Karpas-422 (cell line): ENCODE measurements around the gene OVCH1. TPM values are rescaled to one million over a fixed set of nuclear protein-coding genes. Genes with fewer than 3 reads are reported as not detected.

Source experiments
- DNase-seq: peaks from one replicate; pipeline ENCODE4 v3.0.0-alpha.2; 2015
- H2AFZ ChIP-seq: fragments of 200-600 bp; sonication (generic); 2 replicates; pipeline ENCODE4 v1.6.1; 2014; ENCODE audit warnings: antibody characterized with exemption, low read length, mixed read lengths
- H3K27ac ChIP-seq: fragments of 200-600 bp; sonication (generic); 2 replicates; pipeline ENCODE4 v1.5.1; 2014; ENCODE audit warnings: mild to moderate bottlenecking, low read length, moderate library complexity
- H3K27me3 ChIP-seq: fragments of 200-600 bp; sonication (generic); 2 replicates; pipeline ENCODE4 v1.6.1; 2014; ENCODE audit warnings: low read length, mixed read lengths
- H3K36me3 ChIP-seq: fragments of 200-600 bp; sonication (generic); 2 replicates; pipeline ENCODE4 v1.6.1; 2014; ENCODE audit warnings: low read length, mixed read lengths; ENCODE audit not compliant: insufficient read depth
- H3K4me1 ChIP-seq: fragments of 200-600 bp; sonication (generic); 2 replicates; pipeline ENCODE4 v1.6.1; 2014; ENCODE audit warnings: mild to moderate bottlenecking, low read length, mixed read lengths
- H3K4me2 ChIP-seq: fragments of 200-600 bp; sonication (generic); 2 replicates; pipeline ENCODE4 v1.6.1; 2014; ENCODE audit warnings: low read length, low read depth, mild to moderate bottlenecking; ENCODE audit not compliant: poor library complexity, severe bottlenecking
- H3K4me3 ChIP-seq: fragments of 200-600 bp; sonication (generic); 2 replicates; pipeline ENCODE4 v1.5.1; 2014; ENCODE audit warnings: mild to moderate bottlenecking, antibody characterized with exemption, low read length, mixed read lengths
- H3K79me2 ChIP-seq: fragments of 200-600 bp; sonication (generic); 2 replicates; pipeline ENCODE4 v1.6.1; 2014; ENCODE audit warnings: mild to moderate bottlenecking, low read length, mixed read lengths
- H3K9ac ChIP-seq: fragments of 200-600 bp; sonication (generic); 2 replicates; pipeline ENCODE4 v1.6.0; 2014; ENCODE audit warnings: low read length
- H3K9me2 ChIP-seq: fragments of 200-600 bp; sonication (generic), shearing (Covaris generic); replicated peaks from 2 replicates; pipeline ENCODE4 v1.6.0; 2014; ENCODE audit warnings: mild to moderate bottlenecking, low read length, moderate library complexity; ENCODE audit not compliant: insufficient read depth
- H3K9me3 ChIP-seq: fragments of 300-700, 200-600 bp; sonication (generic); 2 replicates; pipeline ENCODE4 v1.6.1; 2014; ENCODE audit warnings: low read length, mixed read lengths
- H4K20me1 ChIP-seq: fragments of 200-600 bp; sonication (generic); 2 replicates; pipeline ENCODE4 v1.6.1; 2014; ENCODE audit warnings: mild to moderate bottlenecking, antibody characterized with exemption, low read length, low read depth; ENCODE audit not compliant: insufficient read depth
- total RNA-seq: library from RNA; depleted of rRNA; stranded (reverse); fragments of >200 nt; shearing (Covaris generic); gene quantifications from 2 replicates; pipeline ENCODE4 v1.2.3, GENCODE V29; 2014; ENCODE audit warnings: low replicate concordance

OVCH1 gene
- total RNA-seq, 1 experiment from 2014 or later = not detected

GRCh38 chr12:29517264-29517663 is 19.8 kb upstream of the OVCH1 start:
- no peaks in the 10 kb centered on the region for H4K20me1 ChIP-seq
- no peaks in the 10 kb centered on the region for H3K9me2 ChIP-seq
- no peak overlapping the region for H3K4me3 ChIP-seq
- H3K4me2 ChIP-seq = no peak overlapping the region
- no peaks in the 10 kb centered on the region for H3K27me3 ChIP-seq
- no peak overlapping the region for H3K27ac ChIP-seq
- no peaks in the 10 kb centered on the region for H3K36me3 ChIP-seq
- H3K9ac ChIP-seq = no peak overlapping the region
- no peak overlapping the region for H2AFZ ChIP-seq
- H3K9me3 ChIP-seq = no peaks in the 10 kb centered on the region
- H3K4me1 ChIP-seq = no peaks in the 10 kb centered on the region
- peak; percentile 46 for DNase-seq
- no peaks in the 10 kb centered on the region for H3K79me2 ChIP-seq

DNA sequence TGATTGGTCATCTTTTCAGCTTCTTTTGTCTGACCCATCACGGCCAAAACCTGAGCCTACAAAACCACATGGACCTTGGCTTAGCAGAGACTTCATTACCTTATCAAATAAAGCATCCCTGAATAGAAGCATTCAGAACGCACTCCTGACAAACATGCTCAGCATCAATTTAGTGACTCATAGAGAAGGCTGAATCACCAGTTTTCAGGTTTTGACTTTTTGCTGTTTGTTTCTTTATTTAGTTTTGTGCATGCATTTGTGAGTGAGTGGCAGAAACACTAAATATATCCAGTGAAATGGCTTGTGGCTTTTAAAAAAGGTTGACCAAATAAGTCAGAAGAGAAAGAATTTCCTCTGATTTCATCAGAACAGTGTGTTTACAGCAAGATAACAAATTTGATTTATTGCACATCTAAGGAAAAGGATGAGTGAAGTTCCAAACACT is 19.0 kb upstream of the OVCH1 start:
- Histone ChIP-seq H2AFZ (no peak overlapping the region), H3K9ac (no peak overlapping the region), H3K27ac (no peak overlapping the region), H4K20me1 (no peaks in the 10 kb centered on the region), H3K4me2 (no peak overlapping the region), H3K27me3 (no peaks in the 10 kb centered on the region), H3K9me2 (no peaks in the 10 kb centered on the region), H3K79me2 (no peaks in the 10 kb centered on the region), H3K4me3 (no peak overlapping the region), H3K4me1 (no peaks in the 10 kb centered on the region), H3K36me3 (no peaks in the 10 kb centered on the region), H3K9me3 (no peaks in the 10 kb centered on the region)
- no peak for DNase-seq

DNA sequence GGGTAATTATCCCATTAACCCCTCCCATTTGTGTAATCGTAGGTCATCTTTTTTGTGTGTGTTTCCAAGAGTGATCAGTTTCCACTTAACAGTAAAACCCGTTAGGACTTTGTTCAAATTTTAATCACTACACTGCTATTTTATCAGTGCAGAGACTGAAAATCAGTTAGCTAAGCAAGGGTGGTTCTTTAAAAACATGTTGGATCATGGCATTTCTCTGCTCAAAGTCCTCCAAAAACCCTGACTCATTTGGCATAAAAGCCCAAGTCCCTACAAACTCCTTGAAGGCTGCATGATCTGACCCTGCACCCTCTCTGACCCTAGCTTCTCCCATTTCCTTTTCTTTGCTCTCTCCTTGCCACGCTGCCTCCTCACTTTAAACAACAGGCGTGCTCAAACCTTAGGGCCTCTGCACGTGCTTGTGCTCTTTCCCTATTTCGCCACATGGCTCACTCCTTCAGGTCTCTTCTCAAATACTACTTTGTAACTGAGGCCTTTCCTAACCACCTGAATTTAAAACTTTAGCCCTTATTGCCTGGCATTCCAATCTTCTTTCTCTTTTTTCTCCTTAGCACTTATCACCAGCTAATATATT is 13.2 kb upstream of the OVCH1 start:
- Histone ChIP-seq H2AFZ (no peak overlapping the region), H3K79me2 (no peaks in the 10 kb centered on the region), H3K4me2 (no peak overlapping the region), H3K9me3 (no peaks in the 10 kb centered on the region), H3K27ac (no peak overlapping the region), H3K27me3 (no peaks in the 10 kb centered on the region), H3K4me3 (no peak overlapping the region), H3K9me2 (no peaks in the 10 kb centered on the region), H3K4me1 (no peaks in the 10 kb centered on the region), H3K36me3 (no peaks in the 10 kb centered on the region), H4K20me1 (no peaks in the 10 kb centered on the region), H3K9ac (no peak overlapping the region)
- DNase-seq = no peak

DNA sequence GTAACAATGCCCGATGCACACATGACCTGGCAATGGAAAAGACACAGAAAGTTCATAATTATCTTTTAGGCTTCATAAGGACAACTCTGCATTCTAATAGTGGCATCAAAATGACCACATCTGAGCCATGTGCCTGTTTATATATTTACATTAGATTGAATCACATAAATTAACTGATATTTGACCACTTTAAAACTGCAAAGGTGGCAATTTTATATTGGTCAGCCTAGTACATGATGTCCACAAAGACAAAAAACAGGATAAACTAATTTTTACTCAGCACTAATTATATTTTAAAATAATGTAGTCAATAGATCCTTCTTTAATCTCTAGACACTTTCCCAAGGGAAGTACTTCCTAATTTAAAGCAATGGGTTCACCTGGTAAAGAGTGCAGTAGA is 12.0 kb upstream of the OVCH1 start:
- Histone ChIP-seq H3K4me3 (no peak overlapping the region), H3K9me3 (no peaks in the 10 kb centered on the region), H3K36me3 (no peaks in the 10 kb centered on the region), H3K79me2 (no peaks in the 10 kb centered on the region), H3K9ac (no peak overlapping the region), H3K9me2 (no peaks in the 10 kb centered on the region), H3K4me1 (no peaks in the 10 kb centered on the region), H4K20me1 (no peaks in the 10 kb centered on the region), H2AFZ (no peak overlapping the region), H3K4me2 (no peak overlapping the region), H3K27me3 (no peaks in the 10 kb centered on the region), H3K27ac (no peak overlapping the region)
- no peak for DNase-seq

DNA sequence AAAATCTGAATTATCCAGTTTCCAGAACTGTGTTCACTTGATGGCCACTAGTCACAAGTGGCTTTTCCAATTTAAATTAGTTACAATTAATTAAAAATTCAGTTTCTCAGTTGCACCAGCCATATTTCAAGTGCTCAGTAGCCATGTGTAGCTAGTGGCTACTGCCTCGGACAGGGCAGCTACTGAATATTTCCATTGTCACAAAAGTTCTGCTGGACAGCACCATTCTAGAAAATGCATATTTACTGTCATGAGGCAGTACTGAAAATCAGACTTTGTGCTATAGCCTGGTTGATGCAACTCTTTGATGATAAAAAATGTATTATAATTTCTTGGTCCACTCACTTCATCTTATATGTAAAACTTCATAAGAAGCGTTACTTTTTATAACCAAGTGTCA is 11.5 kb upstream of the OVCH1 start:
- no peak overlapping the region for H3K4me3 ChIP-seq
- no peaks in the 10 kb centered on the region for H3K36me3 ChIP-seq
- H3K9ac ChIP-seq = no peak overlapping the region
- no peak overlapping the region for H3K4me2 ChIP-seq
- no peaks in the 10 kb centered on the region for H3K4me1 ChIP-seq
- no peaks in the 10 kb centered on the region for H3K9me3 ChIP-seq
- H4K20me1 ChIP-seq = no peaks in the 10 kb centered on the region
- no peaks in the 10 kb centered on the region for H3K27me3 ChIP-seq
- no peaks in the 10 kb centered on the region for H3K9me2 ChIP-seq
- no peaks in the 10 kb centered on the region for H3K79me2 ChIP-seq
- no peak overlapping the region for H3K27ac ChIP-seq
- H2AFZ ChIP-seq = no peak overlapping the region
- no peak for DNase-seq

DNA sequence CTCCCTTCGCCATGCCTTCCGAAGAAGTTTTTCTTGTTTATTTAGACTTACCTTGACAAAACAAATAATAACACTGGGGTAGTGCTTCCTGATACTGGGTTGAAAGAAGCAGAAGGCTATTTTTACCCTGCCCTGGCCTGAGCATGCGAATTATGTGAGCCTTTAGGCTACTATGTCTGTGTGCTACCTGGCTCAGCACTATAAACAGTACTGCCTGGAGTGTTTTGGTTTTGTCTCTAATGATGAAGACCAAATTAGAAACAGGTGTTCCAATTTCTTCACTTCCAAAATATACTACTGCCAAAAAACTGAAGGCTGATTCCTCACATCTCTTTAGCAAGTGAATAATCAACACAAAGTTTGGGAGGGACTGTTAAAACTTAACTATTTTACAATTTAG is 7.6 kb upstream of the OVCH1 start:
- H3K9ac ChIP-seq = no peak overlapping the region
- H3K9me2 ChIP-seq = no peaks in the 10 kb centered on the region

DNA sequence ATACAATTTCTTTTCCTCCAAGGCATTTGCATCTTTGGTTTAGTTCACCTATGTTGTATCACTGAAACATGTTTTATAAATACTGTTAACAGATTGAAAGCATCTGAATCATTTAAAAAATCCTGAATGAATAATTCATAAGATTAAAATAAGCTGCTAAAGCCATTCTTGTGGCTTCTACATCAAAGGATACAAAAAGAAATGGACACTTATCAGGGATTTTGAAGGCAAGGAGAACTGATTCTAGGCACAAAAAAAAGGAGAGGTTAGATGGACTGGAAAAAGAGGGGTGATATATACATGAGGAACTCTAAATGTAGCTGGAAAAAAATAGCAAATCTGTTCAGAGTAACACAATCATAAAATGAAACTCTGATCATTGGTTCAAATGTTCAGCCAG is 5.8 kb upstream of the OVCH1 start:
- DNase-seq = no peak
- H3K9me2 ChIP-seq = no peaks in the 10 kb centered on the region
- no peak overlapping the region for H3K27ac ChIP-seq
- no peak overlapping the region for H3K4me3 ChIP-seq
- no peak overlapping the region for H3K9ac ChIP-seq
- H3K79me2 ChIP-seq = no peaks in the 10 kb centered on the region
- H3K4me1 ChIP-seq = peaks cover 4% of the 10 kb centered on the region; the same call in 1 of the 2 replicates
- H3K9me3 ChIP-seq = no peaks in the 10 kb centered on the region
- H2AFZ ChIP-seq = no peak overlapping the region
- no peaks in the 10 kb centered on the region for H4K20me1 ChIP-seq
- H3K36me3 ChIP-seq = no peaks in the 10 kb centered on the region
- no peaks in the 10 kb centered on the region for H3K27me3 ChIP-seq
- no peak overlapping the region for H3K4me2 ChIP-seq

More for the DNA sequence above, 7.6 kb upstream of the OVCH1 start:
- H3K4me3 ChIP-seq = no peak overlapping the region
- H3K27me3 ChIP-seq = no peaks in the 10 kb centered on the region
- no peaks in the 10 kb centered on the region for H3K79me2 ChIP-seq
- DNase-seq = no peak
- no peak overlapping the region for H3K27ac ChIP-seq
- H3K4me2 ChIP-seq = no peak overlapping the region
- H3K36me3 ChIP-seq = no peaks in the 10 kb centered on the region
- peaks cover 4% of the 10 kb centered on the region; the same call in 1 of the 2 replicates for H3K4me1 ChIP-seq
- H4K20me1 ChIP-seq = no peaks in the 10 kb centered on the region
- H3K9me3 ChIP-seq = no peaks in the 10 kb centered on the region
- no peak overlapping the region for H2AFZ ChIP-seq

DNA sequence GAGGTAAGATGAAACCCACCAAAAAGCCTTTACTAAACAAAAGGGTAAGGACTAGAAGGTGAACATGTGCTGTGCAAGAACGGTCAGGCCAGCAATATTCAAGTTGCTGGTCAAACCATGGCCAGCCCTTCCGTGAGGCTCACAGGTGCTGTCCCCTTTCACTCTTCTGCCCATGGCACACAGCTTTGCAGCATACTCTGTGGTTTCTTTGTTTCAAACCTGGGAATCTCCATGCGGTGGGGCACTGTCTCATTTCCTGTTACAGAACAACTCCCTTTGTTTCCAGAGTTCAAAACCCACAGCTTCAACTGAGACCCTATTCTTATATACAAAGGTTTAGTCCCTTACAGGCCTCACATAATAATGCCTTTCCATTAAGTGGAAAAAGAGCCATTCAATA is 1.7 kb upstream of the OVCH1 start:
- H4K20me1 ChIP-seq = no peaks in the 10 kb centered on the region
- DNase-seq = no peak
- H3K27ac ChIP-seq = no peak overlapping the region
- peaks cover 4% of the 10 kb centered on the region; the same call in 1 of the 2 replicates for H3K4me1 ChIP-seq
- no peaks in the 10 kb centered on the region for H3K27me3 ChIP-seq
- no peak overlapping the region for H2AFZ ChIP-seq
- H3K36me3 ChIP-seq = no peaks in the 10 kb centered on the region
- no peak overlapping the region for H3K4me2 ChIP-seq
- no peak overlapping the region for H3K4me3 ChIP-seq
- H3K9ac ChIP-seq = no peak overlapping the region
- H3K9me2 ChIP-seq = no peaks in the 10 kb centered on the region
- no peaks in the 10 kb centered on the region for H3K9me3 ChIP-seq
- H3K79me2 ChIP-seq = no peaks in the 10 kb centered on the region
